CD8-positive, alpha-beta memory T cell (primary cell): ENCODE results near the gene WDR13. TPM values are rescaled to one million over a fixed set of nuclear protein-coding genes. Genes with fewer than 3 reads are reported as not detected.
A peak's percentile ranks its signal among the peaks of the same experiment; 100 is the strongest.

ENCODE experiments used
- CTCF ChIA-PET: fragments of 350-600 bp; sonication (Branson Sonifier 250); formaldehyde crosslinking; loops from one replicate; lab custom pipeline; 2021; ENCODE audit warnings: antibody characterized with exemption; lab: Charles Lee
- POLR2A ChIA-PET: fragments of 350-600 bp; sonication (Branson Sonifier 250); formaldehyde crosslinking; loops from one replicate; lab custom pipeline; 2021; ENCODE audit warnings: antibody characterized with exemption; lab: Charles Lee
- DNase-seq, 5 donors: peaks; one replicate each; pipeline versions ENCODE4 v3.0.0 to v3.0.0-alpha.2; 2020 to 2022; ENCODE audit warnings: mixed read lengths in 1 of 5
- H3K27ac ChIP-seq: one replicate; pipeline ENCODE4 v1.7.0; 2013; ENCODE audit warnings: low read depth, mild to moderate bottlenecking, low read length, moderate library complexity
- H3K27me3 ChIP-seq: 2 replicates; pipeline ENCODE4 v1.7.0; 2013; ENCODE audit warnings: low read length, mild to moderate bottlenecking; ENCODE audit not compliant: insufficient read depth, poor library complexity, severe bottlenecking
- H3K36me3 ChIP-seq: 2 replicates; pipeline ENCODE4 v1.7.0; 2013; ENCODE audit warnings: mild to moderate bottlenecking, low read length, moderate library complexity; ENCODE audit not compliant: insufficient read depth
- H3K4me1 ChIP-seq: 2 replicates; pipeline ENCODE4 v1.7.0; 2013; ENCODE audit warnings: mild to moderate bottlenecking, low read length, moderate library complexity; ENCODE audit not compliant: insufficient read depth
- H3K4me3 ChIP-seq: 2 replicates; pipeline ENCODE4 v1.7.0; 2013; ENCODE audit warnings: mild to moderate bottlenecking, low read length
- H3K9me3 ChIP-seq: 2 replicates; pipeline ENCODE4 v1.7.0; 2013; ENCODE audit warnings: mild to moderate bottlenecking, low read length
- H3K27ac Mint-ChIP-seq, 8 donors: one replicate each; pipeline ENCODE4 v1.8.0; 2020 to 2021; ENCODE audit warnings: mixed read lengths in 8 of 8, mild to moderate bottlenecking in 6 of 8, inconsistent platforms in 3 of 8, moderate library complexity in 3 of 8
- H3K27me3 Mint-ChIP-seq, 2 donors: one replicate each; pipeline ENCODE4 v1.8.0; 2020 to 2021; ENCODE audit warnings: mixed read lengths in 2 of 2, mild to moderate bottlenecking in 1 of 2, moderate library complexity in 1 of 2
- H3K36me3 Mint-ChIP-seq, 3 donors: one replicate each; pipeline ENCODE4 v1.8.0; 2020 to 2021; ENCODE audit warnings: mixed read lengths in 3 of 3, inconsistent platforms in 1 of 3, mild to moderate bottlenecking in 1 of 3
- H3K4me1 Mint-ChIP-seq, 3 donors: one replicate each; pipeline ENCODE4 v1.8.0; 2020 to 2021; ENCODE audit warnings: mixed read lengths in 3 of 3, inconsistent platforms in 1 of 3, mild to moderate bottlenecking in 1 of 3
- H3K4me3 Mint-ChIP-seq, 7 donors: one replicate each; pipeline ENCODE4 v1.8.0; 2020 to 2021; ENCODE audit warnings: mixed read lengths in 7 of 7, mild to moderate bottlenecking in 6 of 7, moderate library complexity in 4 of 7, inconsistent platforms in 2 of 7
- H3K9me3 Mint-ChIP-seq, 5 donors: one replicate each; pipeline ENCODE4 v1.8.0; 2020 to 2022; ENCODE audit warnings: mixed read lengths in 5 of 5, mild to moderate bottlenecking in 3 of 5, moderate library complexity in 2 of 5, inconsistent platforms in 1 of 5
- polyA plus RNA-seq: library from polyadenylated mRNA; unstranded; fragments of 300-500 nt; fragmentation: Illumina TruSeq; gene quantifications from one replicate; pipeline ENCODE4 v1.2.3, GENCODE V29; 2021
- total RNA-seq, 2 experiments: library from RNA; stranded (reverse); gene quantifications; one replicate each; pipeline ENCODE4 v1.2.3, GENCODE V29; 2021

The WDR13 gene
- total and polyA plus RNA-seq, 3 experiments from 2014 or later = 47.5 to 48.3 (median 48.0) TPM

GRCh38 chrX:48599341-48599740 is 2.0 kb downstream of the WDR13 start:
- no peak overlapping the region for H3K4me3 ChIP-seq
- Mint-ChIP-seq H3K4me1 (peaks cover 11 to 20% (median 16%) of the 10 kb centered on the region in 3 donors), H3K36me3 (peaks cover 0 to 45% (median 4%) of the 10 kb centered on the region in 3 donors), H3K27me3 (peaks cover 0 to 5% of the 10 kb centered on the region in 2 donors), H3K27ac (peak overlapping the region in 2 of 8 donors; percentile 47 to 100), H3K4me3 (peak overlapping the region in 1 of 7 donors; percentile 2), H3K9me3 (no peaks in the 10 kb centered on the region)
- POLR2A ChIA-PET = no interaction called here
- H3K36me3 ChIP-seq = peaks cover 5% of the 10 kb centered on the region
- CTCF ChIA-PET = no interaction called here
- DNase-seq = no peak
- H3K4me1 ChIP-seq = peaks cover 8% of the 10 kb centered on the region
- H3K9me3 ChIP-seq = no peaks in the 10 kb centered on the region
- H3K27me3 ChIP-seq = no peaks in the 10 kb centered on the region
- no peak overlapping the region for H3K27ac ChIP-seq

- ChIA-PET POLR2A (no interaction called here), CTCF (no interaction called here)
- H3K4me3 ChIP-seq = no peak overlapping the region
- no peaks in the 10 kb centered on the region for H3K9me3 ChIP-seq
- H3K27me3 Mint-ChIP-seq = peaks cover 0 to 5% of the 10 kb centered on the region in 2 donors
- no peak for DNase-seq
- H3K4me3 Mint-ChIP-seq = no peak overlapping the region
- peaks cover 0 to 54% (median 6%) of the 10 kb centered on the region in 3 donors for H3K36me3 Mint-ChIP-seq
- no peaks in the 10 kb centered on the region for H3K9me3 Mint-ChIP-seq
- no peak overlapping the region for H3K27ac ChIP-seq
- no peaks in the 10 kb centered on the region for H3K27me3 ChIP-seq
- H3K27ac Mint-ChIP-seq = no peak overlapping the region
- H3K4me1 ChIP-seq = peaks cover 8% of the 10 kb centered on the region
- H3K36me3 ChIP-seq = peaks cover 5% of the 10 kb centered on the region
- peaks cover 11 to 20% (median 16%) of the 10 kb centered on the region in 3 donors for H3K4me1 Mint-ChIP-seq
Observed at GRCh38 chrX:48600226-48600625, 2.9 kb downstream of the WDR13 start.

GRCh38 chrX:48601741-48602394 is 4.6 kb downstream of the WDR13 start:
- no peak for DNase-seq
- H3K27me3 Mint-ChIP-seq = peaks cover 0 to 5% of the 10 kb centered on the region in 2 donors
- ChIA-PET CTCF (no interaction called here), POLR2A (no interaction called here)
- H3K4me1 Mint-ChIP-seq = peaks cover 11 to 20% (median 16%) of the 10 kb centered on the region in 3 donors
- Histone ChIP-seq H3K4me1 (peaks cover 8% of the 10 kb centered on the region), H3K27me3 (no peaks in the 10 kb centered on the region), H3K36me3 (peaks cover 5% of the 10 kb centered on the region), H3K27ac (no peak overlapping the region), H3K9me3 (no peaks in the 10 kb centered on the region), H3K4me3 (no peak overlapping the region)
- H3K27ac Mint-ChIP-seq = no peak overlapping the region
- H3K36me3 Mint-ChIP-seq = peaks cover 0 to 56% (median 6%) of the 10 kb centered on the region in 3 donors
- no peak overlapping the region for H3K4me3 Mint-ChIP-seq
- H3K9me3 Mint-ChIP-seq = no peaks in the 10 kb centered on the region

DNA sequence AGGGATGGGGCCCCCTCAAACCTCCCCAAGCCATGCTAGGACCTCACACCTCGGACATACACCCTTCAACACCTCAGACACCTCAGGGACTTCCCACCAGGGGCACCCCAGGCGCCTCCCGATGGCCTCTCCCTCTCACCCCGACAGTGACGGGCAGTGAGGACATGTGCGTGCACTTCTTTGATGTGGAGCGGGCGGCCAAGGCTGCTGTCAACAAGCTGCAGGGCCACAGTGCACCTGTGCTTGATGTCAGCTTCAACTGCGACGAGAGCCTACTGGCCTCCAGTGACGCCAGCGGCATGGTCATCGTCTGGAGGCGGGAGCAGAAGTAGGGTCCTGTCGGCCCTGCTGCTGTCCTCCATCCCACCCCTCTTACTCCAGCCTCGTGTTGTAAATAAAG is 7.4 kb downstream of the WDR13 start:
- Histone ChIP-seq H3K36me3 (peaks cover 5% of the 10 kb centered on the region), H3K27ac (no peak overlapping the region), H3K9me3 (no peaks in the 10 kb centered on the region), H3K4me3 (no peak overlapping the region), H3K4me1 (no peaks in the 10 kb centered on the region), H3K27me3 (no peaks in the 10 kb centered on the region)
- no peaks in the 10 kb centered on the region for H3K9me3 Mint-ChIP-seq
- POLR2A ChIA-PET = no interaction called here
- no peak for DNase-seq
- CTCF ChIA-PET = no interaction called here
- H3K4me3 Mint-ChIP-seq = no peak overlapping the region
- H3K36me3 Mint-ChIP-seq = peaks cover 0 to 41% (median 6%) of the 10 kb centered on the region in 3 donors
- no peak overlapping the region for H3K27ac Mint-ChIP-seq
- no peaks in the 10 kb centered on the region for H3K27me3 Mint-ChIP-seq
- H3K4me1 Mint-ChIP-seq = no peaks in the 10 kb centered on the region

- CTCF ChIA-PET = no interaction called here
- Mint-ChIP-seq H3K36me3 (peaks cover 0 to 35% (median 6%) of the 10 kb centered on the region in 3 donors), H3K27me3 (no peaks in the 10 kb centered on the region), H3K4me1 (no peaks in the 10 kb centered on the region), H3K9me3 (no peaks in the 10 kb centered on the region), H3K4me3 (no peak overlapping the region), H3K27ac (peak overlapping the region in 1 of 8 donors; percentile 7)
- DNase-seq = no peak
- Histone ChIP-seq H3K36me3 (no peaks in the 10 kb centered on the region), H3K9me3 (no peaks in the 10 kb centered on the region), H3K4me1 (no peaks in the 10 kb centered on the region), H3K27ac (no peak overlapping the region), H3K27me3 (no peaks in the 10 kb centered on the region), H3K4me3 (no peak overlapping the region)
- POLR2A ChIA-PET = no interaction called here
Observed at GRCh38 chrX:48606091-48606490, 8.8 kb downstream of the WDR13 start.

GRCh38 chrX:48611703-48612102 is 14.4 kb downstream of the WDR13 start:
- Mint-ChIP-seq H3K36me3 (no peaks in the 10 kb centered on the region), H3K4me1 (no peaks in the 10 kb centered on the region), H3K27me3 (no peaks in the 10 kb centered on the region), H3K4me3 (no peak overlapping the region), H3K27ac (peak overlapping the region in 1 of 8 donors; percentile 42), H3K9me3 (no peaks in the 10 kb centered on the region)
- Histone ChIP-seq H3K4me1 (no peaks in the 10 kb centered on the region), H3K9me3 (no peaks in the 10 kb centered on the region), H3K36me3 (no peaks in the 10 kb centered on the region), H3K27ac (no peak overlapping the region), H3K27me3 (no peaks in the 10 kb centered on the region), H3K4me3 (no peak overlapping the region)
- DNase-seq = no peak
- ChIA-PET POLR2A (no interaction called here), CTCF (no interaction called here)

DNA sequence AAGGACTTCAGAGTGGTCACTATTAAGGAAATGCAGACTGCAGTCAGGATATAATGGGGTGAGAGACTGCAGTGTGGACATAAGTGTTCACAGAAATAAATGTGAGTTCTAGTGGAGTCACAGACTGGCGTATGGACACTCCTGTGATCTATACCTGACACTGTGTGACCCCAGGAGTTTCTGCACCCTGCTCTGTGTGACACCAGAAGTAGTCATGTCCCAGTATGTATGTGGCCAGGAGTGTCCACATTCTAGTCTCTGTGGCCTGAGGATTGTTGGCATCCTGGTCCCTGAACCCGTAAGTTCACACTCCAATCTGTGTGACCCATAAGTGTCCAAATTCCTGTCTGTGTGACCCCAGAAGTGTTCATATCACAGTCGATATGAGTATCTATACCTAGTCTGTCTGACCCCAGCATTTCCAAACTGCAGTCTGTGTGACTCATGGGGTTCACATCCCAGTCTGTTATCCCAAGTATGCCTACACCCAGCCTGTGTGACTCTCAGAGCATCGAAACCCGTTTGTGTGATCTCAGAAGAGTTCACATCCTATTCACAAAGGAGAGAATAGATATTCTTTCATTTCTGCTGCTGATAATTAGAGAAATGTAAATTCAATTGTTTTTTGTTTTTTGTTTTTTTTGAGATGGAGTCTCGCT is 16.3 kb downstream of the WDR13 start:
- H3K36me3 ChIP-seq = no peaks in the 10 kb centered on the region
- no peaks in the 10 kb centered on the region for H3K4me1 Mint-ChIP-seq
- no peak overlapping the region for H3K4me3 ChIP-seq
- H3K27me3 ChIP-seq = no peaks in the 10 kb centered on the region
- no peaks in the 10 kb centered on the region for H3K9me3 ChIP-seq
- H3K36me3 Mint-ChIP-seq = no peaks in the 10 kb centered on the region
- no peak overlapping the region for H3K27ac ChIP-seq
- no peaks in the 10 kb centered on the region for H3K4me1 ChIP-seq
- ChIA-PET POLR2A (no interaction called here), CTCF (no interaction called here)
- H3K27ac Mint-ChIP-seq = no peak overlapping the region
- H3K27me3 Mint-ChIP-seq = no peaks in the 10 kb centered on the region
- no peak for DNase-seq
- peak overlapping the region in 1 of 7 donors; percentile 43 for H3K4me3 Mint-ChIP-seq
- H3K9me3 Mint-ChIP-seq = no peaks in the 10 kb centered on the region

DNA sequence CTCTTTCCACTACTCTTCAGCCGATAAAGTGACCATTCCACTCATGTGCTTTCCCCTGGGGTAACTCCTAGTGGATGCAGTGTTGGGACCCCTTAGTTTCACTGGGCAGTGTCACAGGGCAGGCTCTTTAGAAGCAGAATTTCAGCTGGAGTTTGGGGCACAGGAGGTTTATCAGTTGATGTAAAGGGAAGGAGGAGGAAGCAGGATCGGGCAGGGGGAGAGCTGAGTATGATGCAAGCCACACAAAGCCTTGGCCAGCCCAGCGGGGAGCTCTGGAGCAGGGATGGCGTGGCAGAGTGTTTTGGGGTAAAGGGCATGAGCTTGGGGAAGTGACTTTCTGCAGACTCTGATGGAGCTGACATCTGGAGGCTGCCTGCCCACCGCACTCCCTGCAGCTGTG is 19.3 kb downstream of the WDR13 start:
- Mint-ChIP-seq H3K27ac (no peak overlapping the region), H3K4me1 (no peaks in the 10 kb centered on the region), H3K9me3 (no peaks in the 10 kb centered on the region), H3K4me3 (no peak overlapping the region), H3K27me3 (peaks cover 0 to 1% of the 10 kb centered on the region in 2 donors), H3K36me3 (no peaks in the 10 kb centered on the region)
- DNase-seq = no peak
- Histone ChIP-seq H3K27ac (no peak overlapping the region), H3K4me3 (no peak overlapping the region), H3K36me3 (no peaks in the 10 kb centered on the region), H3K4me1 (no peaks in the 10 kb centered on the region), H3K27me3 (no peaks in the 10 kb centered on the region), H3K9me3 (no peaks in the 10 kb centered on the region)
- POLR2A ChIA-PET = no interaction called here
- CTCF ChIA-PET = no interaction called here
